Colonic mucosa (tissue), 4 donors: ENCODE data around the gene GCLC. TPM values are rescaled to one million over a fixed set of nuclear protein-coding genes. Genes with fewer than 3 reads are reported as not detected.
A peak's percentile ranks its signal among the peaks of the same experiment; 100 is the strongest.

ENCODE experiments used
- DNase-seq: peaks from one replicate; pipeline ENCODE4 v3.0.0-alpha.2; 2020
- H3K27ac ChIP-seq: fragments of 200-600 bp; one replicate; pipeline ENCODE4 v1.8.0; 2021
- H3K27me3 ChIP-seq: fragments of 200-600 bp; one replicate; pipeline ENCODE4 v1.8.0; 2021
- H3K36me3 ChIP-seq: fragments of 200-600 bp; one replicate; pipeline ENCODE4 v1.8.0; 2021
- H3K4me1 ChIP-seq: fragments of 200-600 bp; one replicate; pipeline ENCODE4 v1.8.0; 2021; ENCODE audit warnings: mild to moderate bottlenecking
- H3K4me3 ChIP-seq: fragments of 200-600 bp; one replicate; pipeline ENCODE4 v1.8.0; 2021
- H3K9ac ChIP-seq, 2 donors: one replicate each; pipeline ENCODE4 v1.7.0; 2013; ENCODE audit warnings: control low read depth in 2 of 2, low read depth in 2 of 2, low read length in 2 of 2
- H3K9me3 ChIP-seq: fragments of 200-600 bp; one replicate; pipeline ENCODE4 v1.8.0; 2021
- intact Hi-C: fragments of 100-400 bp; cut with DNase I; formaldehyde crosslinking; loops from one replicate; pipeline ENCODE4 v1.14.1; 2022
- total RNA-seq, 2 donors: library from RNA; stranded (reverse); fragmentation: NEBNext Ultra II Directional in 1 of 2; extraction: Animal tissue kit (Norgen Biotek cat#: 25700) in 1 of 2; gene quantifications; one replicate each; pipeline ENCODE4 v1.2.1, GENCODE V29; 2021
- TF ChIP-seq, protein P1 (sequence below): fragments of 200-600 bp; IDR thresholded peaks from one replicate; pipeline ENCODE4 v1.8.0; 2022; ENCODE audit warnings: antibody characterized with exemption, mild to moderate bottlenecking
- donor health status: healthy.
- donor health status: DM: no; HTN: no; CAD: no.
- donor health status: DM: no; HTN: no; CAD: no.

GCLC gene
- total RNA-seq, 2 donors from 2014 or later = 35.0 to 37.1 TPM

DNA sequence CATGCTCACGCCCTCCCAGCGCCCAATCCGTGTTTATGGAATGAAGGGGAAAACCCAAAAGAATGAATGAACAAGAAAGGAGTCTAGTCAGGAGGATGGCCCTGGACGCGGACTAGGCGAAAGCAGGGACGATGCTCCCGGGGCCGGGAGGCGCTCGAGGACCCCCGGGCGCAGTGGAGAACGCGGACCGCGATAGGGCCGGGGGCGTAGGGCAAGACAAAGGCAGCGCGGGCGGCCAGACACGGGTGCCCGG, 758 bp downstream of the GCLC start:
- Histone ChIP-seq H3K36me3 (no peaks in the 10 kb centered on the region), H3K4me3 (peak overlapping the region; percentile 77), H3K9ac (peak overlapping the region; percentile 85 to 86), H3K9me3 (no peaks in the 10 kb centered on the region), H3K4me1 (peaks cover 6% of the 10 kb centered on the region), H3K27me3 (no peaks in the 10 kb centered on the region), H3K27ac (peak overlapping the region; percentile 95)
- intact Hi-C loops = loop anchor here (2.0 to 5.0 kb wide), 2 partner anchors 47 to 109 kb away; no protein-coding TSS in a partner anchor
- peak; percentile 41 for DNase-seq
- TF ChIP-seq, protein P1, sequence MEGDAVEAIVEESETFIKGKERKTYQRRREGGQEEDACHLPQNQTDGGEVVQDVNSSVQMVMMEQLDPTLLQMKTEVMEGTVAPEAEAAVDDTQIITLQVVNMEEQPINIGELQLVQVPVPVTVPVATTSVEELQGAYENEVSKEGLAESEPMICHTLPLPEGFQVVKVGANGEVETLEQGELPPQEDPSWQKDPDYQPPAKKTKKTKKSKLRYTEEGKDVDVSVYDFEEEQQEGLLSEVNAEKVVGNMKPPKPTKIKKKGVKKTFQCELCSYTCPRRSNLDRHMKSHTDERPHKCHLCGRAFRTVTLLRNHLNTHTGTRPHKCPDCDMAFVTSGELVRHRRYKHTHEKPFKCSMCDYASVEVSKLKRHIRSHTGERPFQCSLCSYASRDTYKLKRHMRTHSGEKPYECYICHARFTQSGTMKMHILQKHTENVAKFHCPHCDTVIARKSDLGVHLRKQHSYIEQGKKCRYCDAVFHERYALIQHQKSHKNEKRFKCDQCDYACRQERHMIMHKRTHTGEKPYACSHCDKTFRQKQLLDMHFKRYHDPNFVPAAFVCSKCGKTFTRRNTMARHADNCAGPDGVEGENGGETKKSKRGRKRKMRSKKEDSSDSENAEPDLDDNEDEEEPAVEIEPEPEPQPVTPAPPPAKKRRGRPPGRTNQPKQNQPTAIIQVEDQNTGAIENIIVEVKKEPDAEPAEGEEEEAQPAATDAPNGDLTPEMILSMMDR = no peak

DNA sequence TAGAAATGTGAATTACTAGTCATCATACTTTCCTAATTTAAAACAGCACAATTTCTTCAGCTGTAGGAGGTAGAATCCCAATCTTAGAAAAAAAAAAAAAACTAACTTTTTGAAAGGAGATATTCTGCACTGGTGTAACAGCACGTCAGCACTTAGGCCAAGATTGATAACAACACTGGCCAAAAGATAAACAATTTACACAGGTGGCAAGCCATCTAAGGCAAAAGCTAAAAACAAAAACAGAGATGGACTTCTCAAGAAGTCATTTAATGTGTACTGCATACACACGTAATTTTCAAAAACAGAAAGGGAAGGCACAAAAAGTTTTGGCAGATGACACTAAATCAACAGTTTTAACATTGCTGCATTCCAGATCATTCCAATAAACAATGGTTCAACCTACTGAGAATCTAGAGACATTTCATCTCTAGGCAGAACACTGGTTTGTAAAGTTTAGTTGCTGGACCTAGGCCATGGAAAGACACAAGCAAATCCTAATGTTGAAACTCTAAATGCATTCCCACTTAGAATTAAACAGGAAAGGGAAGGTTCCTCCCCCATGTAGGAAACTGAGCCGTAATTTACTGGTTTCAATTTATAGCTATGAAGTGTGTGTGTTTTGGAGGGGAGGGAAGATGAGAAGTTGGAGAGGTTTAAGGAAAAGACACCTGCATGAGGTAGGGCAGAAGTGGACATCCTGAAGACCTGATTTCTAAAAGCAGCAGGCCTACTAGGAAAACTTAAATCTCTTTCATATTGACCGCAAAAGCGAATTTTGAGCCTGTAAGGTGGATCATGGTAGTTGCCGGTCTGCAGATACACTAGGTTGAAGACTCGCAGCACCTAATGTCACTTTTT, 1.3 kb downstream of the GCLC start:
- H3K4me1 ChIP-seq = peaks cover 6% of the 10 kb centered on the region
- H3K9me3 ChIP-seq = no peaks in the 10 kb centered on the region
- peak overlapping the region; percentile 95 for H3K27ac ChIP-seq
- H3K4me3 ChIP-seq = peak overlapping the region; percentile 77
- intact Hi-C loops = loop anchor here (2.0 to 5.0 kb wide), 2 partner anchors 46 to 109 kb away; no protein-coding TSS in a partner anchor
- no peak for DNase-seq
- H3K36me3 ChIP-seq = no peaks in the 10 kb centered on the region
- peak overlapping the region; percentile 85 to 86 for H3K9ac ChIP-seq
- TF ChIP-seq, protein P1 = no peak
- H3K27me3 ChIP-seq = no peaks in the 10 kb centered on the region

DNA sequence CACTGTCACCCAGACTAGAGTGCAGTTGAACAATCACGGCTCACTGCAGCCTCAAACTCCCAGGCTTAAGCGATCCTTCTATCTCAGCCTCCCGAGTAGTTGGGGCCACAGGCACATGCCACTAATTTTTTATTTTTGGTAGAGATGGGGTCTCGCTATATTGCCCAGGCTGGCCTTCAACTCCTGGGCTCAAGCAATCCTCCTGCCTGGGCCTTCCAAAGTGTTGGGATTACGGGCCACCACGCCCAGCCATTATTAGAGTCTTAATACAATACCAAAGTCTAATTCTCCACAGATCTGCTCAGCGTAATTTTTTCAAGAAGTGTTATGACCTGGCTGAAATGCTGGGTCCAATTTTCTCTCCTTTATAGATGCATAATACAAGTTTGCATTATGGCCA, 3.0 kb downstream of the GCLC start:
- no peak for DNase-seq
- TF ChIP-seq, protein P1 = no peak
- Histone ChIP-seq H3K27ac (no peak overlapping the region), H3K4me1 (peaks cover 6% of the 10 kb centered on the region), H3K9ac (no peak overlapping the region), H3K36me3 (no peaks in the 10 kb centered on the region), H3K4me3 (no peak overlapping the region), H3K27me3 (no peaks in the 10 kb centered on the region), H3K9me3 (no peaks in the 10 kb centered on the region)
- intact Hi-C loops = loop anchor here (5.0 kb wide), 1 partner anchor 45 kb away; no protein-coding TSS in a partner anchor

DNA sequence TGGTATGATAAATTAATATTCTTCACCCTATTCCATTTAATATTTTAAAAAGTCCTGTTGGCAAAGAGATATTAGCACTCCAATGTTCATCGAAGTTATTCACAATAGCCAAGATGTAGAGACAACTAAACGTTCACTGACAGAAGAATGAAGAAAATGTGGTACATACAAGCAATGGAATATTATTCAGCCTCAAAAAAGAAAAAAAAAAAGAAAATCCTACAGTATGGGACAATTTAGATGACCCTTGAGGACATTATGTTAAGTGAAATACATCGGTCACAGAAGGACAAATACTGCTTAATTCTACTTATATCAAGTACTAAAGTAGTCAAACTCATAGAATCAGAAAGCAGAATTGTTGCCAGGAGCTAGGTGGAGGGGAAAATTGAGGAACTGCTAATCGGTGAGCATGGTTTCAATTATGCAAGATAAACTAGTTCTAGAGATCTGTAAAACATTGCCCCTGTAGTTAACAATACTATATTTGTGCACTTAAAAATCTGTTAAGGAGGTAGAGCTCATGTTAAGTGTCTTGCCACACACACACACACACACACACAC, 4.7 kb downstream of the GCLC start:
- no peak overlapping the region for H3K27ac ChIP-seq
- H3K27me3 ChIP-seq = no peaks in the 10 kb centered on the region
- no peaks in the 10 kb centered on the region for H3K9me3 ChIP-seq
- no peak overlapping the region for H3K9ac ChIP-seq
- no peaks in the 10 kb centered on the region for H3K36me3 ChIP-seq
- TF ChIP-seq, protein P1 = no peak
- intact Hi-C loops = loop anchor here (5.0 kb wide), 1 partner anchor 43 kb away; no protein-coding TSS in a partner anchor
- no peak overlapping the region for H3K4me3 ChIP-seq
- DNase-seq = no peak
- peaks cover 6% of the 10 kb centered on the region for H3K4me1 ChIP-seq

DNA sequence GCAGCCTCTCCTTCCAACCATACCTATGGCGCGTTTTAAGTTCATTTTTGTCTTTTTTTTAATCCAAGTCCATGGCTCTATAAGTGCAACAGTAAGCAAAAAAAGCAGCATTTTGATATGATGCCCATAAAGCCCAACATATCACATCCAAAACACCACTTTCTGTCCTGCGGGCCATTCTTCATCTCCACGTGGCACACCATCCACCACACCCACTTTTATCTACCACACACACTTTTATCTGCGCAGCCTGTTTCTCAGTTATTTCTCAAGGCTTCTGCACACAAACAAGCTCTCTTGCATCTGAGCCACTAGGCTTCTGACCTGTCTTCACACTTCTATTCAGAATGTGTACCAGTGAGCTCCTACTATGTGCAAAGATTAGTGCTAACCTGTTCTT, 5.3 kb downstream of the GCLC start:
- H3K4me1 ChIP-seq = peaks cover 6% of the 10 kb centered on the region
- H3K4me3 ChIP-seq = no peak overlapping the region
- intact Hi-C loops = no loop called here
- TF ChIP-seq, protein P1 = no peak
- H3K36me3 ChIP-seq = no peaks in the 10 kb centered on the region
- H3K9me3 ChIP-seq = no peaks in the 10 kb centered on the region
- H3K9ac ChIP-seq = no peak overlapping the region
- H3K27ac ChIP-seq = no peak overlapping the region
- no peak for DNase-seq
- no peaks in the 10 kb centered on the region for H3K27me3 ChIP-seq
